ENCODE results near the gene TTC16. TPM values are rescaled to one million over a fixed set of nuclear protein-coding genes. Genes with fewer than 3 reads are reported as not detected.
A peak's percentile ranks its signal among the peaks of the same experiment; 100 is the strongest.

Gene TTC16
- total RNA-seq, 4 donors from 2014 or later: not detected

- Histone ChIP-seq H3K27me3 (no peaks in the 10 kb centered on the region), H3K4me1 (peaks cover 0 to 22% (median 11%) of the 10 kb centered on the region in 3 donors), H3K27ac (no peak overlapping the region), H3K36me3 (peaks cover 0 to 13% of the 10 kb centered on the region in 2 donors), H3K9me3 (no peaks in the 10 kb centered on the region), H3K4me3 (no peak overlapping the region)
- TF ChIP-seq POLR2AphosphoS5 (IDR thresholded peaks at IDR 0.05) (no peak), POLR2A (IDR thresholded peaks at IDR 0.05) (no peak), EP300 (IDR thresholded peaks at IDR 0.05) (no peak), CTCF (IDR thresholded peaks at IDR 0.05) (no peak)
- no peak for ATAC-seq
- 70% methylated on average over 2 of the region's 11 CpGs; no CpG with 5 or more reads in 1 of the 2 donors for WGBS, 2 donors (ENCODE audit: low coverage in 1 of 2)
Measured at GRCh38 chr9:127712371-127712770, 3.5 kb upstream of the TTC16 start.

- no peak for TF ChIP-seq POLR2AphosphoS5 (IDR thresholded peaks at IDR 0.05)
- TF ChIP-seq CTCF (IDR thresholded peaks at IDR 0.05): no peak
- TF ChIP-seq POLR2A (IDR thresholded peaks at IDR 0.05): no peak
- no peak for TF ChIP-seq EP300 (IDR thresholded peaks at IDR 0.05)
- WGBS, 2 donors (ENCODE audit: low coverage in 1 of 2): 100% methylated on average over 6 of the region's 10 CpGs; no CpG with 5 or more reads in 1 of the 2 donors
- Histone ChIP-seq H3K4me1 (peaks cover 0 to 22% (median 11%) of the 10 kb centered on the region in 3 donors), H3K27me3 (no peaks in the 10 kb centered on the region), H3K9me3 (no peaks in the 10 kb centered on the region), H3K4me3 (no peak overlapping the region), H3K27ac (no peak overlapping the region), H3K36me3 (peaks cover 0 to 13% of the 10 kb centered on the region in 2 donors)
- no peak for ATAC-seq
Measured at GRCh38 chr9:127712867-127713266, 3.0 kb upstream of the TTC16 start.

- Histone ChIP-seq H3K27me3 (no peaks in the 10 kb centered on the region), H3K4me3 (peak overlapping the region in 1 of 2 donors; percentile 78), H3K9me3 (no peaks in the 10 kb centered on the region), H3K4me1 (peaks cover 0 to 22% (median 11%) of the 10 kb centered on the region in 3 donors), H3K27ac (no peak overlapping the region), H3K36me3 (peaks cover 0 to 13% of the 10 kb centered on the region in 2 donors)
- ATAC-seq: no peak
- TF ChIP-seq POLR2AphosphoS5 (IDR thresholded peaks at IDR 0.05) (no peak), CTCF (IDR thresholded peaks at IDR 0.05) (no peak), POLR2A (IDR thresholded peaks at IDR 0.05) (no peak), EP300 (IDR thresholded peaks at IDR 0.05) (no peak)
- no CpG with 5 or more reads among the region's 19 CpGs for WGBS, 2 donors (ENCODE audit: low coverage in 1 of 2)
Measured at GRCh38 chr9:127714020-127714750, 1.7 kb upstream of the TTC16 start.

GRCh38 chr9:127714951-127715469, 869 bp upstream of the TTC16 start:
- WGBS, 2 donors (ENCODE audit: low coverage in 1 of 2): 0% methylated on average over 8 of the region's 44 CpGs; no CpG with 5 or more reads in 1 of the 2 donors
- peaks cover 0 to 22% (median 11%) of the 10 kb centered on the region in 3 donors for H3K4me1 ChIP-seq
- no peak for ATAC-seq
- no peak for TF ChIP-seq POLR2AphosphoS5 (IDR thresholded peaks at IDR 0.05)
- no peak for TF ChIP-seq EP300 (IDR thresholded peaks at IDR 0.05)
- no peak for TF ChIP-seq POLR2A (IDR thresholded peaks at IDR 0.05)
- no peak for TF ChIP-seq CTCF (IDR thresholded peaks at IDR 0.05)
- H3K36me3 ChIP-seq: peaks cover 0 to 13% of the 10 kb centered on the region in 2 donors
- H3K9me3 ChIP-seq: no peaks in the 10 kb centered on the region
- H3K4me3 ChIP-seq: peak overlapping the region; percentile 46 to 78
- peak overlapping the region in 3 of 4 donors; percentile 85 to 88 (median 85) for H3K27ac ChIP-seq
- no peaks in the 10 kb centered on the region for H3K27me3 ChIP-seq

Measured in gastroesophageal sphincter (tissue), 4 donors.